Measurements from ENCODE around the gene OLAH.

OLAH gene

GRCh38 chr10:15067154-15067553, 23.4 kb downstream of the OLAH start:
- ChIA-PET POLR2A (no interaction called here), CTCF (no interaction called here)
- no peak for DNase-seq (ENCODE audit: extremely low spot score)
- no peak for TF ChIP-seq LEF1 (IDR thresholded peaks at IDR 0.05; ENCODE audit: borderline replicate concordance)
- TF ChIP-seq TARDBP (IDR thresholded peaks at IDR 0.05), result no peak

GRCh38 chr10:15068802-15069201, 25.1 kb downstream of the OLAH start:
- CTCF ChIA-PET, result no interaction called here
- POLR2A ChIA-PET, result interaction anchor here (0.6 kb wide), 1 partner anchor 1243 kb away, joined by 3 read pairs; no protein-coding TSS in a partner anchor

GRCh38 chr10:15069230-15069629, 25.5 kb downstream of the OLAH start:
- TF ChIP-seq ARNT (IDR thresholded peaks at IDR 0.05) (no peak), CTBP1 (IDR thresholded peaks at IDR 0.05; ENCODE audit: borderline replicate concordance) (no peak), FOXM1 (IDR thresholded peaks at IDR 0.05; ENCODE audit: borderline replicate concordance) (no peak), BHLHE40 (IDR thresholded peaks at IDR 0.05; ENCODE audit: borderline replicate concordance) (no peak), L3MBTL2 (conservative IDR thresholded peaks at IDR 0.05) (no peak), HDGF (IDR thresholded peaks at IDR 0.05; ENCODE audit: borderline replicate concordance) (no peak)
- ChIA-PET CTCF (no interaction called here), POLR2A (no interaction called here)
- DNase-seq (ENCODE audit: extremely low spot score), result no peak

More at GRCh38 chr10:15068802-15069201, 25.1 kb downstream of the OLAH start:
- DNase-seq (ENCODE audit: extremely low spot score), result no peak
- TF ChIP-seq ZNF384 (IDR thresholded peaks at IDR 0.05) (no peak), SP1 (IDR thresholded peaks at IDR 0.05) (no peak), SUZ12 (IDR thresholded peaks at IDR 0.05) (no peak), FOXK2 (IDR thresholded peaks at IDR 0.05) (no peak), BHLHE40 (IDR thresholded peaks at IDR 0.05; ENCODE audit: borderline replicate concordance) (no peak), NFRKB (IDR thresholded peaks at IDR 0.05) (no peak)

GRCh38 chr10:15072358-15072757, 28.6 kb downstream of the OLAH start:
- TF ChIP-seq ZNF384 (IDR thresholded peaks at IDR 0.05) (no peak), HDGF (IDR thresholded peaks at IDR 0.05; ENCODE audit: borderline replicate concordance) (no peak)
- CTCF ChIA-PET, result no interaction called here
- DNase-seq (ENCODE audit: extremely low spot score), result no peak
- POLR2A ChIA-PET, result no interaction called here

- ChIA-PET POLR2A (no interaction called here), CTCF (no interaction called here)
- TF ChIP-seq TARDBP (IDR thresholded peaks at IDR 0.05), result no peak
- no peak for TF ChIP-seq BHLHE40 (IDR thresholded peaks at IDR 0.05; ENCODE audit: borderline replicate concordance)
- TF ChIP-seq FOXA1 (IDR thresholded peaks at IDR 0.05), result no peak
- TF ChIP-seq L3MBTL2 (conservative IDR thresholded peaks at IDR 0.05), result no peak
- TF ChIP-seq ZNF384 (IDR thresholded peaks at IDR 0.05), result no peak
- TF ChIP-seq LEF1 (IDR thresholded peaks at IDR 0.05; ENCODE audit: borderline replicate concordance), result no peak
- TF ChIP-seq ARNT (IDR thresholded peaks at IDR 0.05), result no peak
- TF ChIP-seq FOXK2 (IDR thresholded peaks at IDR 0.05), result no peak
- TF ChIP-seq PKNOX1 (IDR thresholded peaks at IDR 0.05), result no peak
- TF ChIP-seq CTBP1 (IDR thresholded peaks at IDR 0.05; ENCODE audit: borderline replicate concordance), result no peak
- no peak for TF ChIP-seq NFRKB (IDR thresholded peaks at IDR 0.05)
- no peak for TF ChIP-seq HDGF (IDR thresholded peaks at IDR 0.05; ENCODE audit: borderline replicate concordance)
- TF ChIP-seq ELF4 (IDR thresholded peaks at IDR 0.05), result no peak
- no peak for TF ChIP-seq SP1 (IDR thresholded peaks at IDR 0.05)
- TF ChIP-seq SUZ12 (IDR thresholded peaks at IDR 0.05), result no peak
- TF ChIP-seq FOXM1 (IDR thresholded peaks at IDR 0.05; ENCODE audit: borderline replicate concordance), result no peak
- no peak for DNase-seq (ENCODE audit: extremely low spot score)
These were observed 31.7 kb downstream of the OLAH start for GRCh38 chr10:15075421-15075820.

- CTCF ChIA-PET, result no interaction called here
- POLR2A ChIA-PET, result interaction anchor here (1.9 kb wide), 1 partner anchor 125 kb away, joined by 6 read pairs; the partner anchor contains the start of gene MEIG1
- no peak for DNase-seq (ENCODE audit: extremely low spot score)
- TF ChIP-seq BHLHE40 (IDR thresholded peaks at IDR 0.05; ENCODE audit: borderline replicate concordance) (no peak), TARDBP (IDR thresholded peaks at IDR 0.05) (no peak), LEF1 (IDR thresholded peaks at IDR 0.05; ENCODE audit: borderline replicate concordance) (no peak), FOXK2 (IDR thresholded peaks at IDR 0.05) (no peak), NFRKB (IDR thresholded peaks at IDR 0.05) (no peak), ARNT (IDR thresholded peaks at IDR 0.05) (no peak), SP1 (IDR thresholded peaks at IDR 0.05) (no peak), SUZ12 (IDR thresholded peaks at IDR 0.05) (no peak), CTBP1 (IDR thresholded peaks at IDR 0.05; ENCODE audit: borderline replicate concordance) (no peak), L3MBTL2 (conservative IDR thresholded peaks at IDR 0.05) (no peak)
These were observed 40.1 kb downstream of the OLAH start for GRCh38 chr10:15083674-15084501.

- ChIA-PET POLR2A (interaction anchor here (1.9 kb wide), 1 partner anchor 126 kb away, joined by 6 read pairs; the partner anchor contains the start of gene MEIG1), CTCF (no interaction called here)
- DNase-seq (ENCODE audit: extremely low spot score), result peak; percentile 32
- TF ChIP-seq ARNT (IDR thresholded peaks at IDR 0.05), result no peak
- no peak for TF ChIP-seq L3MBTL2 (conservative IDR thresholded peaks at IDR 0.05)
- no peak for TF ChIP-seq ZNF384 (IDR thresholded peaks at IDR 0.05)
- TF ChIP-seq NFRKB (IDR thresholded peaks at IDR 0.05), result no peak
- no peak for TF ChIP-seq FOXM1 (IDR thresholded peaks at IDR 0.05; ENCODE audit: borderline replicate concordance)
- no peak for TF ChIP-seq LEF1 (IDR thresholded peaks at IDR 0.05; ENCODE audit: borderline replicate concordance)
- TF ChIP-seq PKNOX1 (IDR thresholded peaks at IDR 0.05), result no peak
- no peak for TF ChIP-seq ELF4 (IDR thresholded peaks at IDR 0.05)
- TF ChIP-seq SUZ12 (IDR thresholded peaks at IDR 0.05), result no peak
- no peak for TF ChIP-seq BHLHE40 (IDR thresholded peaks at IDR 0.05; ENCODE audit: borderline replicate concordance)
- TF ChIP-seq FOXK2 (IDR thresholded peaks at IDR 0.05), result no peak
- TF ChIP-seq CTBP1 (IDR thresholded peaks at IDR 0.05; ENCODE audit: borderline replicate concordance), result no peak
- no peak for TF ChIP-seq FOXA1 (IDR thresholded peaks at IDR 0.05)
- TF ChIP-seq TARDBP (IDR thresholded peaks at IDR 0.05), result no peak
These were observed 40.8 kb downstream of the OLAH start for GRCh38 chr10:15084502-15084922.
